ENCODE data around the gene RGS12. TPM values are rescaled to one million over a fixed set of nuclear protein-coding genes. Genes with fewer than 3 reads are reported as not detected.

The RGS12 gene
- total and polyA plus RNA-seq, 2 of the 8 experiments (the other 6 are each of a cell fraction or from before 2014, with no cell fraction given): 6.0 to 16.4 TPM

DNA sequence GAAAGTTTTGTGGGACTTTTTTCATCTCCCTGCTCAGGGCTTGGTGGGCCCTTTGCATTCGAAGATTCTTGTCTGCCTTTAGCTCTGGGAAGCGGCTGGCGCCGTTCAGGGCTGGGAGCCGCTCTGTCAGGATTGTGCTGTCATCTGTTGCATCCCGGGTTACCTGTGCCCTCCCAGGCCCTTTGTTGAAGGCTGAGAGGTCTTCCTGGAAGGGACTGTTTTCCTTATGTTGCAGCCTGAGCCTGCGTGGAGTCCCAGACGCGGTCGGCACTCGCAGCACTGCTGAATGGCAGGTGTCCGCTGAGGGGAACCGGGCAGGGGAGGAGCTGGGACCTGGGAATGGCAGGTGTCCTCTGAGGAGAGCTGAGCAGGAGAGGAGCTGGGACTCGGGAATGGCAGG, 15.9 kb downstream of the RGS12 start:
- Histone ChIP-seq H2AK5ac (ENCODE audit: low read depth, low read length) (no peak overlapping the region), H3K4me1 (replicated peaks in 1 of 4; ENCODE audit: control insufficient read depth in 3 of 4, insufficient read depth in 4 of 4, low read length in 3 of 4) (peaks cover 0 to 14% (median 6%) of the 10 kb centered on the region in 4 experiments; a peak in 4 of 7 replicates), H3K36me3 (ENCODE audit: control insufficient read depth in 2 of 4, insufficient read depth in 4 of 4, low read length in 3 of 4) (no peaks in the 10 kb centered on the region), H3K4me3 (ENCODE audit: extremely low read depth in 1 of 4, insufficient read depth in 2 of 4, low read depth in 3 of 4, low read length in 4 of 4) (no peak overlapping the region), H4K5ac (ENCODE audit: insufficient read length, low read depth, low read length) (no peak overlapping the region), H3K23me2 (ENCODE audit: low read depth, low read length) (no peaks in the 10 kb centered on the region), H3K9me3 (ENCODE audit: insufficient read depth in 2 of 2, low read depth in 1 of 2, low read length in 1 of 2) (no peaks in the 10 kb centered on the region), H3K79me1 (ENCODE audit: low read depth, low read length) (peaks cover 22% of the 10 kb centered on the region), H3K14ac (ENCODE audit: insufficient read length) (no peak overlapping the region), H2BK15ac (ENCODE audit: low read length) (no peak overlapping the region), H2BK120ac (replicated peaks; ENCODE audit: low read depth, low read length) (no peak overlapping the region), H4K8ac (ENCODE audit: extremely low read depth, insufficient read depth, low read length) (0 out of 2 replicates have a peak overlapping the region, but pooled peaks have one; percentile 75), H3K56ac (replicated peaks; ENCODE audit: insufficient read length, low read depth, low read length) (no peak overlapping the region), H3K4me2 (ENCODE audit: insufficient read depth in 1 of 2, low read depth in 2 of 2, low read length in 2 of 2) (no peak overlapping the region), H3K27ac (ENCODE audit: low read depth, low read length) (no peak overlapping the region), H2BK5ac (ENCODE audit: low read depth, low read length) (no peak overlapping the region), H2BK12ac (ENCODE audit: low read depth, low read length) (no peak overlapping the region), H3K9ac (replicated peaks in 1 of 4; ENCODE audit: extremely low read depth in 1 of 4, low read depth in 3 of 4, low read length in 3 of 4) (no peak overlapping the region), H3K4ac (replicated peaks; ENCODE audit: insufficient read length, low read depth, low read length) (no peak overlapping the region), H2BK20ac (ENCODE audit: low read length) (no peak overlapping the region), H4K91ac (replicated peaks; ENCODE audit: insufficient read length, low read length) (no peak overlapping the region), H3K18ac (ENCODE audit: extremely low read depth, low read length) (no peak overlapping the region), H4K20me1 (replicated peaks in 1 of 2; ENCODE audit: control insufficient read depth in 1 of 2, insufficient read depth in 2 of 2, low read length in 2 of 2) (peaks cover 12 to 18% of the 10 kb centered on the region in 2 experiments), H3K27me3 (replicated peaks in 1 of 4; ENCODE audit: control insufficient read depth in 3 of 4, extremely low read depth in 1 of 4, insufficient read depth in 3 of 4, low read length in 3 of 4) (no peaks in the 10 kb centered on the region), H3K23ac (ENCODE audit: insufficient read length) (no peak overlapping the region), H2AFZ (ENCODE audit: low read length) (no peak overlapping the region), H3K79me2 (ENCODE audit: control insufficient read depth in 1 of 2, insufficient read depth in 2 of 2, low read length in 2 of 2) (peaks cover 0 to 3% of the 10 kb centered on the region in 2 experiments; a peak in 1 of 4 replicates)
- POLR2A ChIA-PET (ENCODE audit: partially characterized antibody): no interaction called here
- TF ChIP-seq YY1 (IDR thresholded peaks at IDR 0.05; ENCODE audit: low read depth, low read length): no peak
- TF ChIP-seq, protein P1, sequence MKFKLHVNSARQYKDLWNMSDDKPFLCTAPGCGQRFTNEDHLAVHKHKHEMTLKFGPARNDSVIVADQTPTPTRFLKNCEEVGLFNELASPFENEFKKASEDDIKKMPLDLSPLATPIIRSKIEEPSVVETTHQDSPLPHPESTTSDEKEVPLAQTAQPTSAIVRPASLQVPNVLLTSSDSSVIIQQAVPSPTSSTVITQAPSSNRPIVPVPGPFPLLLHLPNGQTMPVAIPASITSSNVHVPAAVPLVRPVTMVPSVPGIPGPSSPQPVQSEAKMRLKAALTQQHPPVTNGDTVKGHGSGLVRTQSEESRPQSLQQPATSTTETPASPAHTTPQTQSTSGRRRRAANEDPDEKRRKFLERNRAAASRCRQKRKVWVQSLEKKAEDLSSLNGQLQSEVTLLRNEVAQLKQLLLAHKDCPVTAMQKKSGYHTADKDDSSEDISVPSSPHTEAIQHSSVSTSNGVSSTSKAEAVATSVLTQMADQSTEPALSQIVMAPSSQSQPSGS (IDR thresholded peaks at IDR 0.05; ENCODE audit: low read length): no peak
- TF ChIP-seq GABPA (IDR thresholded peaks at IDR 0.05; ENCODE audit: borderline replicate concordance, insufficient read depth, low read length): no peak
- no peak for TF ChIP-seq CBX8 (IDR thresholded peaks at IDR 0.05; ENCODE audit: borderline replicate concordance, low read depth, low read length)
- TF ChIP-seq KDM1A (IDR thresholded peaks at IDR 0.05; ENCODE audit: borderline replicate concordance, low read length): no peak
- no peak for FAIRE-seq
- CTCF ChIA-PET (ENCODE audit: partially characterized antibody): interaction anchor here (1.0 to 3.0 kb wide), 3 partner anchors 10 to 38 kb away, joined by 3 to 31 read pairs (median 3); no protein-coding TSS in a partner anchor
- 92% methylated on average over 14 of the region's 14 CpGs; no CpG with 5 or more reads in 1 of the 2 experiments for WGBS, 2 experiments (ENCODE audit: extremely low coverage in 1 of 2, insufficient coverage in 1 of 2, insufficient read length in 1 of 2, insufficient replicate concordance in 2 of 2, low coverage in 1 of 2, low lambda C conversion rate in 2 of 2, missing lambda C conversion rate in 1 of 2)
- no peak for DNase-seq (ENCODE audit: low read depth in 1 of 2, low spot score in 2 of 2)

Measured in H1 (cell line).